Measurements from ENCODE around the gene AZU1.
"Not testable (repeated sequence)": the region's sequence is repeated elsewhere in the genome, so short reads cannot be mapped to it uniquely, and the experiment has no call there.

Gene AZU1

DNA sequence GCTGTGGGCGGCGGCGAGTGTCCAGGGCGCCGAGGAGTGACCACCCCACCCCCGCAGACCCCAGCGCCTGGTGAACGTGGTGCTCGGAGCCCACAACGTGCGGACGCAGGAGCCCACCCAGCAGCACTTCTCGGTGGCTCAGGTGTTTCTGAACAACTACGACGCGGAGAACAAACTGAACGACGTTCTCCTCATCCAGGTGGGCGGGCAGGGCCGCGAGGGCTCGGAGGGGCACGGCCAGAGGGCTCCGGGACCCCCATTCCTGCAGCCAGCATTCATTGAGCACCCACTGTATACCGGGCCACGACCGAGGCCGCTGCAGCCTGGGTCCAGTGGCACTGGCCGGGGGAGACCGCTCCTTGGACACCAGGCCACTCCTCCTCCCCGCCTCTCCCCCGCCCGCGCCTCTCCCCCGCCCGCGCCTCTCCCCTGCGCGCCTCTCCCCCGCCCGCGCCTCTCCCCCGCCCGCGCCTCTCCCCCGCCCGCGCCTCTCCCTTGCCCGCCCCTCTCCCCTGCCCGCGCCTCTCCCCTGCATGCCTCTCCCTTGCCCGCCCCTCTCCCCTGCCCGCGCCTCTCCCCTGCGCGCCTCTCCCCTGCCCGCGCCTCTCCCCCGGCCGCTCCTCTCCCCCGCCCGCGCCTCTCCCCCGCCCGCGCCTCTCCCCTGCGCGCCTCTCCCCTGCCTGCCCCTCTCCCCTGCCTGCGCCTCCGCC is 16.4 kb downstream of the AZU1 start:
- TF ChIP-seq, protein P1, sequence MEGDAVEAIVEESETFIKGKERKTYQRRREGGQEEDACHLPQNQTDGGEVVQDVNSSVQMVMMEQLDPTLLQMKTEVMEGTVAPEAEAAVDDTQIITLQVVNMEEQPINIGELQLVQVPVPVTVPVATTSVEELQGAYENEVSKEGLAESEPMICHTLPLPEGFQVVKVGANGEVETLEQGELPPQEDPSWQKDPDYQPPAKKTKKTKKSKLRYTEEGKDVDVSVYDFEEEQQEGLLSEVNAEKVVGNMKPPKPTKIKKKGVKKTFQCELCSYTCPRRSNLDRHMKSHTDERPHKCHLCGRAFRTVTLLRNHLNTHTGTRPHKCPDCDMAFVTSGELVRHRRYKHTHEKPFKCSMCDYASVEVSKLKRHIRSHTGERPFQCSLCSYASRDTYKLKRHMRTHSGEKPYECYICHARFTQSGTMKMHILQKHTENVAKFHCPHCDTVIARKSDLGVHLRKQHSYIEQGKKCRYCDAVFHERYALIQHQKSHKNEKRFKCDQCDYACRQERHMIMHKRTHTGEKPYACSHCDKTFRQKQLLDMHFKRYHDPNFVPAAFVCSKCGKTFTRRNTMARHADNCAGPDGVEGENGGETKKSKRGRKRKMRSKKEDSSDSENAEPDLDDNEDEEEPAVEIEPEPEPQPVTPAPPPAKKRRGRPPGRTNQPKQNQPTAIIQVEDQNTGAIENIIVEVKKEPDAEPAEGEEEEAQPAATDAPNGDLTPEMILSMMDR (IDR thresholded peaks at IDR 0.05; ENCODE audit: low read depth, low read length), result no peak
- H3K4me3 ChIP-seq (ENCODE audit: low read depth, low read length), result 0 out of 2 replicates have a peak overlapping the region, but pooled peaks have one; percentile 24

DNA sequence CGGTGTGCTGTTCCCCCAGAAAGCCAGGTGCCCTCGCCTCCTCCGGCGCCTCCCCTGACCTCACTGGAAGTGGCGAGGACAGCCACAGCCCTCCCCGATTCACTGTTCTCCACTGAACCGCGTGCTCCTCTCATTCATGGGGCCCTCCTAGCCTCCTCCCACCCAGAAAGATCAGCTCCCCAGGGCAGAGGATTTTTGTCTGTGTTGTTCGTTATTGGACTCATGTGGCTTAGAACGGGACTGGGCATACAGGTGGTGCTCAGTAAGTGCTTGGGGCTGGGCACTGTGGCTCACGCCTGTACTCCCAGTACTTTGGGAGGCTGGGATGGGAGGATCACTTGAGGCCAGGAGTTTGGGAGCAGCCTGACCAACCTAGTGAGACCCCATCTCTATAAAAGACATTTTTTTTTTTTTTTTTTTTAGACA is 16.9 kb downstream of the AZU1 start:
- H3K4me3 ChIP-seq (ENCODE audit: low read depth, low read length), result no peak overlapping the region
- TF ChIP-seq, protein P1 (IDR thresholded peaks at IDR 0.05; ENCODE audit: low read depth, low read length), result no peak

DNA sequence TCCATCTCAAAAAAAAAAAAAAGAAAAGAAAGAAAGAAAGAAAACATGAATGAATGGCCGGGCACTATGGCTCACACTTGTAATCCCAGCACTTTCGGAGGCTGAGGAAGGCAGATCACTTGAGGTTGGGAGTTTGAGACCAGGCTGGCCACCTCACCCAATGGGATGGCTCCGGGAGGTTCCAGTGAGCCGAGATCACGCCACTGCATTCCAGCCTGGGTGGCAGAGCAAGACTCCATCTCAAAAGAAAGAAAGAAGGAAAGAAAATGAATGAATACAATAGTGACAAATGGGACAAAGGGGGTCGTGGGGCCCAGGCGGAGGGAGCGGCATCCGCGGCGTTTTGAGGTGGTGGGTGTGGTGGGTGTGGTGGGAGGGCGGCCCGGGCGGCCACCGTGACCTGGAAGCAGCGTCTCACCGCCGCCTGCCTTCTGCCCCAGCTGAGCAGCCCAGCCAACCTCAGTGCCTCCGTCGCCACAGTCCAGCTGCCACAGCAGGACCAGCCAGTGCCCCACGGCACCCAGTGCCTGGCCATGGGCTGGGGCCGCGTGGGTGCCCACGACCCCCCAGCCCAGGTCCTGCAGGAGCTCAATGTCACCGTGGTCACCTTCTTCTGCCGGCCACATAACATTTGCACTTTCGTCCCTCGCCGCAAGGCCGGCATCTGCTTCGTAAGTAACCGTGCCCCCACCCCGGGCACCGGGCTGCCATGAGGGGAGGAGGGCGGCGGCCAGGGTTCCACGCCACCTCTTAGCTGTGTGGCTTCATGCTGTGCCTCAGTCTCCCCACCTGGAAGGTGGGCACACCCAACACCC is 18.3 kb downstream of the AZU1 start:
- TF ChIP-seq, protein P1 (IDR thresholded peaks at IDR 0.05; ENCODE audit: low read depth, low read length), result no peak
- H3K4me3 ChIP-seq (ENCODE audit: low read depth, low read length), result no peak overlapping the region

DNA sequence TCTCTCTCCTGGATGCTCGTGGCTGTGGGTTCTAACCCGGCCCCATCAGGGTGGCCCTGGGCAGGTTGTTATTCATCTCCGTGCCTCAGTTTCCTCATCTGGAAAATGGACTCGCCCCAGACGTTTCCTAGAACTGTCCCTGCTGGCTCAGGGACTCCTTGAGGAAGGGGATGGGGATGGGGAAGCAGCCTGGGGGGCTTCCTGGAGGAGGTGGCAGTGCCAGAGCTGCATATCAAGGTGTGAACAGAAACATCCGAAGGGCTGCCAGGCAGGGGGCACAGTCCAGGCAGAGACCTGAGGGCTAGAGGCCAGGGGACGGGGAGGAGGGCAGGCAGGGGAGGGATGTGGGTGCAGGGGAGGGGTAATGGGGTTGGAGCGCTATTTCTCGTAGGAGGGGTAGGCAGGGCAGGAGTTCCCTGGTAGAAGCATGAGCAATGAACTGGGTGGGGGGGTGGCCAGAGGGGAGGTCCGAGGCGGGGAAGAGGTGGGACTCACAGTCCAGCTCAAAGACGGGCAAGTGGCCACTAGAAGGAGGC is 20.8 kb downstream of the AZU1 start:
- TF ChIP-seq, protein P1 (IDR thresholded peaks at IDR 0.05; ENCODE audit: low read depth, low read length), result no peak
- no peak overlapping the region for H3K4me3 ChIP-seq (ENCODE audit: low read depth, low read length)

DNA sequence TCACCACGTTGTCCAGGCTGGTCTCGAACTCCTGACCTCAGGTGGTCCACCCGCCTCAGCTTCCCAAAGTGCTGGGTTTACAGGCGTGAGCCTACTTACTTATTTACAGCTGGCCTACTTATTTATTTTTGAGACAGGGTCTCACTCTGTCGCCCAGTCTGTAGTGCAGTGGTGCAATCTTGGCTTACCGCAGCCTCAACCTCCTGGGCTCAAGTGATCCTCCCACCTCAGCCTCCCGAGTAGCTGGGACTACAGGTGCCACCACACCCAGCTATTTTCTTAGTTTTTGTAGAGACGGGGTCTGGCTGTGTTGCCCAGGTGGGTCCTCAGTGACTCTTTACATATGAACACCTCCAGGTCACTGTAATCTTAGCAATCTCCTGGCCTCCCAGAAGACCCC is 21.6 kb downstream of the AZU1 start:
- not testable (repeated sequence) for H3K4me3 ChIP-seq (ENCODE audit: low read depth, low read length)

DNA sequence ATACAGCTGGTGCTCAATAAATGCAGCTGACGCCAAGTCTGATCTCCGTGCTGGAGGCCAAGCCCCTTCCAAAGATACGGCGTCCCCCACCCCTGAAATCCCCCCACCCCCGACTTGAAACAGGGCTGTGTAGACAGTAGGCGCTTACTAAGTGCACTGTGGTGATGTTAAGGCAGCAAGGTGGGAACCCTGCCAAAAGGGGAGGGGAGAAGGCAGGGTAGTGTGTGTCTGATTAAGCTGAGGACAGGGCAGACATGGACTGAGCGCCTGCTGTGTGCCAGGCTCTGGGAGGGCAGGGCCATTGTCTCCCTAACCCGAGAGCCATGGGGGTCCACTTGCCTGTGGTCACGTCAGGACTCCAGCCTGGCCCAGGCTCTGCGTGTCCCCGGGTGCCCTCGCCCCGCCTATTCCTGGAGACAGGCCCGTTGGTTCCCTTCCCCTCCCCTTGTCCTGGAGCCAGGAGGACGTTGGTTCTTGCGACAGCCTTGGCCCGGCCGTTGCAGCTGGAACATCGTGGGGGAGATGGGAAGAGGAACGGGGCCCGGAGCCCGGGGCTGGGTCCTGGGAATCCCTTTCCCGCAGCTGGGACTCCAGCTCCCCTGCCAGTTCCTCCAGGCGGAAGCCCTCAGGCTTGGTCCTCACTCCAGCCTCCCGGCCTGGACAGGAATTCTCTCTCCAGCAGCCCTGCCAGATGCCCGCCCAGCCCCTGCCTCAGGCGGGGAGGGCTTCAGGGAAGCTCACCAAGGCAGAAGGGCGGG is 22.8 kb downstream of the AZU1 start:
- TF ChIP-seq, protein P1 (IDR thresholded peaks at IDR 0.05; ENCODE audit: low read depth, low read length), result no peak
- H3K4me3 ChIP-seq (ENCODE audit: low read depth, low read length), result peak overlapping the region; percentile 6; the same call in 1 of the 2 replicates

DNA sequence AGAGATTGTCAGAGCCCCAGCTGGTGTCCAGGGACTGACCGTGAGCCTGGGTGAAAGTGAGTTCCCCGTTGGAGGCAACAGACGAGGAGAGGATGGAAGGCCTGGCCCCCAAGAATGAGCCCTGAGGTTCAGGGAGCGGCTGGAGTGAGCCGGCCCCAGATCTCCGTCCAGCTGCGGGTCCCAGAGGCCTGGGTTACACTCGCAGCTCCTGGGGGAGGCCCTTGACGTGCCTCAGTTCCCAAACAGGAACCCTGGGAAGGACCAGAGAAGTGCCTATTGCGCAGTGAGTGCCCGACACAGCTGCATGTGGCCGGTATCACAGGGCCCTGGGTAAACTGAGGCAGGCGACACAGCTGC is 23.3 kb downstream of the AZU1 start:
- no peak overlapping the region; the same call in 1 of the 2 replicates for H3K4me3 ChIP-seq (ENCODE audit: low read depth, low read length)
- TF ChIP-seq, protein P1 (IDR thresholded peaks at IDR 0.05; ENCODE audit: low read depth, low read length), result no peak
